NCI-H1105 treated with DMSO at 0.1 percent for 48 hours (cell line): ENCODE measurements around the gene VPS29.
"Not testable (repeated sequence)": the region's sequence is repeated elsewhere in the genome, so short reads cannot be mapped to it uniquely, and the experiment has no call there.

Source experiments
- DNase-seq: peaks from one replicate; lab custom pipeline; 2025; lab: John Stamatoyannopoulos, UW

VPS29 gene

DNA sequence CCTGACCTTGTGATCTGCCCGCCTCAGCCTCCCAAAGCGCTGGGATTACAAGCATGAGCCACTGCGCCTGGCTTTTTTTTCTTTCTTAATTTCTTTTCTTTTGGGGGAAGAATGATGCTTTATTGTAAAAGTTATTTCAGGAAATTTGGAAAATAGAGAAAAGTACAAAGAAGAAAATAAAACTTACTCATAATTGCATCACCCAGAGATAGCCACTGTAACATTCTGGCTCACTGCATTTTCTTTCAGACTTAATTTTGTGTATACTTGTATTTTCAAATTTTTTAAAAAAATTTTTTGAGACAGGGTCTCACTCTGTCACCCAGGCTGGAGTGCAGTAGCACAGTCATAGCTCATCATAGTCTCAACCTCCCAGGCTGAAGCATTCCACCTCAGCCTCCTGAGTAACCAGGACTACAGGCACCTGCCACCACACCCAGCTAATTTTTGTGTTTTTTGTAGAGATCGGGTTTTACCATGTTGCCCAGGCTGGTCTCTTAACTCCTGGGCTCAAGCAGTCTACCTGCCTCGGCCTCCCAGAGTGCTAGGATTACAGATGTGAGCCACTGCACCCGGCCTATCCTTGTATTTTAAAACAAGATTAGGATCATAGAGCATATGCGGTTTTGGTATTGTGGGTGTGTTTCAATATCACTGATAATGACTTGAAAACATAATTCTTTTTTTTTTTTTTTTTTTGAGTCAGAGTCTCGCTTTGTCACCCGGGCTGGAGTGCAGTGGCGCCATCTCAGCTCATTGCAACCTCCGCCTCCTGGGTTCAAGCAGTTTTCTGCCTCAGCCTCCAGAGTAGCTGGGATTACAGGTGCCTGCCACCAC lies 19.2 kb upstream of the VPS29 start:
- DNase-seq: not testable (repeated sequence)

DNA sequence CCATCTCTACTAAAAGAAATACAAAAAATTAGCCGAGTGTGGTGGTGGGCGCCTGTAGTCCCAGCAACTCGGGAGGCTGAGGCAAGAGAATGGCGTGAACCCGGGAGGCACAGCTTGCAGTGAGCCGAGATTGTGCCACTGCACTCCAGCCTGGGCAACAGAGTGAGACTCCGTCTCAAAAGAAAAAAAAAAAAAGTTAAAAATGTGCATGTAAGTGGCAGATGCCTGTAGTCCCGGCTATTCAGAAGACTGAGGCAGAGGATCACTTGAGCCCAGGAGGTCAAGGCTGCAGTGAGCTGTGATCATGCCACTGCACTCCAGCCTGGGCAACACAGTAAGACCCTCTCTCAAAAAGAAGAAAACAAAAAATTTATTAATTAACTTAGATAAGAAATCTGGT lies 16.1 kb upstream of the VPS29 start:
- not testable (repeated sequence) for DNase-seq

DNA sequence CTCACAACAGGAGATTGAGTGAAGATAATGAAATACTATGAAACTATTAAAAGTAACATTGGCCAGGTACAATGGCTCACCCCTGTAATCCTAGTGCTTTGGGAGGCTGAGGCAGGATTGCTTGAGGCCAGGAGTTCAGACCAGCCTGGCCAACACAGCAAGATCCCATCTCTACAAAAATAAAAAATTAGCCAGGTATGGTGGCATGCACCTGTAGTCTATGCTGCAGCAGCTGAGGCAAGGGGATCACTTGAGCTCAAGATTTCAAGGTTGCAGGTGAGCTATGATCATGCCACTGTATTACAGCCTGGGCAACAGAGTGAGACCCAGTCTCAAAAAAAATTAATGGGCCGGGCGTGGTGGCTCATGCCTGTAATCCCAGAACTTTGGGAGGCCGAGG lies 15.1 kb upstream of the VPS29 start:
- DNase-seq: no peak

DNA sequence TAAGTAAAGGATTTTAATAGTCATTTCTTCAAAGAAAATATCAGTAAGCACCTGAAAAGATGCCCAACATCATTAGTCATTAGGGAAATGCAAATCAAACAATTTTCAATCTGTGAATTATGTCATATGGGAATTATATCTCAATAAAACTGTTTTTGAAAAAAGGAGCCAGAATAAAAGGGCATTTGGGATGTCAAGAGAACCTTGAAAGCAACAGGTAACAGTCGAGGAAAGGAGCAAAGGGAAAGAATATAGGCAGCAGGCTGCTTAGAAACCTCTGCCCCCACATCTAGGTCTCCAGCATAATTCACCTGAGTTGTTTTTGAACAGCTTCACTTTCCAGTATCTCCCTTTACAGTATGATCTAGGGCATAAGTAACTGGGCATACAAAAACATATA lies 12.5 kb upstream of the VPS29 start:
- no peak for DNase-seq

DNA sequence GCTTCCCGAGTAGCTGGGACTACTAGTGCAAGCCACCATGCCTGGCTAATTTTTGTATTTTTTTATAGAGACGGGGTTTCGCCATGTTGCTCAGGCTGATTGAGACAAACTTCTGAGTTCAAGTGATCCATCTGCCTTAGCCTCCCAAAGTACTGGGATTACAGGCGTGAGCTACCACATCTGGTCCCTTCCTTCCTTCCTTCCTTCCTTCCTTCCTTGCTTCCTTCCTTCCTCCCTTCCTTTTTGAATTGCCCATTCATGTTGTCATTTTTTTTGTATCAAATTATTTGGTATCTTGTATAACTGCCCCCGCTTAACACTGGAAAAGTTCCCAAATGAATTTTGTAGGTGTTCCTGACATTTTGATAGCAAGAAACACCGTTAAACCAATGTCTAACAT lies 11.9 kb upstream of the VPS29 start:
- DNase-seq: no peak

DNA sequence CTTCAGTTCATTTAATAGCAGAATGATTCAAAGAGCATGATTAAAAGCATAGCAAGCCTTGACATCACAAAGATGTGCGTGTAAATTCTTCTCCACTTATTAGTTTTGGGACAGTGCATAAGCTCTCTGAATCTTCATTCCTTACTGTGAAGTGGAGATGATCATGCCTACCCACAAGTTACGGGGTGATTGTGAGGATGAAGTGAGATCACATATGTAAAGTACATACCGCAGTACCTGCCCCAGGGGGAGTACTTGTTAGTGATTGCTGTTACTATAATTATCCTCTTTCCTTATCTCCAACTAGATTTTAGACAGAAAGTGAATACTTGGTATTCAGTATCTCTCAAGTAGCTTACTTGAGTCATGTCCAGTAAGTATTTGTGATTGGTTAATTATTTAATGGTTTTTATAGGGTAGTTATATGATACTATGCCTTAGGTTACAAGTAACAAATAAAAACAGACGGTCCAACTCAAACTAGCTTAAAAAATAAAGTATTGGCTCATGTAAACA lies 6.2 kb upstream of the VPS29 start:
- DNase-seq: no peak

DNA sequence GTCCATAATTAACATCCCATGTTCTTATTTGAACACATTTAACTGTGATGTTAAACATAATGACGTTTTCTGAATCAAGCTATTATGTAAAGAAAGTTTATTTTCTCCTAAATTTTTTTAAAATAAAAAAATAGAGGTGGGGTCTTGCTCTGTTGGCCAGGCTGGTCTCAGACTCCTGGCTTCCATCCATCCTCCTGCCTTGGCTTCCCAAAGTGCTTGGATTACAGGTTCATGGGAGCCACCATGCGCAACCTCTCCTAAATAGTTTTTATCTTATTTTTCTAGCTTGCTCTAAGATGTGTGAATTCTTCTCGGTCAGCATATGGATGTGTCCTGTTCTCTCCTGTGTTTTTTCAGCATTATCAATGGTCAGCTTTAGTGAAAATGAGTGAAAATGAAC lies 3.4 kb upstream of the VPS29 start:
- DNase-seq: no peak

DNA sequence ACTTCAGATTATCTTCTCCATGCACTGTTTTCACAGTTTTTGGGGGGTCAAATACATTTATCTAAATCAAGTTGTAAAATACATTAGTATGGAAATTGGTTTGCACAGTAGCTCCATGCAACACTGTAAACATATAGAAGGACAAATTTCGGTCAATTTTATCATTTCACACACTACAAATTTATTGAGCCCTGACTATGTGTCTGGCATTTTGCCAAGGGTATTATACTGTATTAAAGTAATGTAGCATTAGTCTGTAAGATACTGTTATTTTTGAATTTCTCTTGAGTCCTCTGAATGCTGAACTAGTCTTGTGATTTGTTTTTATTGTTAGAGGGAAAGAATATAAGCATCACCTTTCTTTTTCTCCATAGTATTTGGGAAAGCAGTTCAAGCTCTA lies 1.5 kb upstream of the VPS29 start:
- no peak for DNase-seq

DNA sequence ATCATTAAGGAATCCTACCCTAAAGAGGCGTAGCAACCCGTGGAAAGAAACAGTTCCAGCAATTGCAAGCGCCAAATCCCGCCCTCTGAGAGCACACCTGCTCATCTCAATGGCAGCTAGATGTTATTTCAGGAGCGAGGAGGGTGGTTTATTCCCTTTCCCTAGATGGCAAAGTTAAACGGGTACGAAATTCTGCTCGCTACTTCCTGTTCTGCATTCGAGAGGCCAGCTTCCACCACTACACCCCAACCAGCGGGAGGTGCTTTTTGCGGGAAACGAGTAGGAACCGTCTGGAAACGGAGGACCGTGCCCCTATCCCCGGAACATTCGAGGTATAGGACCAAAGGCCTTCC lies 536 bp downstream of the VPS29 start:
- DNase-seq: peak; percentile 57

DNA sequence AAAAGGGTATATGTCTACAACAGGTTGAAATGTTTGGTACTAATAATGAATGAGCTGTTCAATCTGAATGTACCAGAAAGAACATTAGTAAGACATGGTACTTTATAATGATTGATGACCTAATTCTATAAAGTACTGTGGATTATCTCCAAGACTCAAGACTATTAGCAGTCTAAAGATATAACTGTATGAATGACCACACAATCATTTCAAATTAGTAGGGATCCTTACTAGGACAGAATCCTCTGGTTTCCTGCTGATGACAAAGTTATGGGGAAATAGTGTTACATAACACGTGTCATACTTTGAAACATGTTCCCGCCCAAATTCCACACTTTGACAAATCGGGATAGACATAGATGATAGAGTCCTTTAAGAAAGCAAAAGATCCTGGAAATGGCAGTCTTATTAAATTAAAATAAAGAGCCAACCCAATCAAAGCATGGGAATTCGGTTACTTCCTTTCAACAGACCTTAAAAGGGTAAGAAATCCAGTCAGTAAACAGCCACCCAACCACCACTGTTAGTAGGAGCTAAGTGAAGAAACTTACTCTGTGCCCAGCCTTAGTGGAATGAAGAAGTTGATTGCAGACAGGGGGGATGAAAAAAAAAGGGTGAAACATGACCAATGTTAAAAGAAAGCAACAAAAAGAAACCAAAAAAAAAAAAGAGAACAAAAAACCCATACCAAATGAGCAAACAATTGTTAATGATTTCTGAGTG lies 2.8 kb downstream of the VPS29 start:
- DNase-seq: no peak

DNA sequence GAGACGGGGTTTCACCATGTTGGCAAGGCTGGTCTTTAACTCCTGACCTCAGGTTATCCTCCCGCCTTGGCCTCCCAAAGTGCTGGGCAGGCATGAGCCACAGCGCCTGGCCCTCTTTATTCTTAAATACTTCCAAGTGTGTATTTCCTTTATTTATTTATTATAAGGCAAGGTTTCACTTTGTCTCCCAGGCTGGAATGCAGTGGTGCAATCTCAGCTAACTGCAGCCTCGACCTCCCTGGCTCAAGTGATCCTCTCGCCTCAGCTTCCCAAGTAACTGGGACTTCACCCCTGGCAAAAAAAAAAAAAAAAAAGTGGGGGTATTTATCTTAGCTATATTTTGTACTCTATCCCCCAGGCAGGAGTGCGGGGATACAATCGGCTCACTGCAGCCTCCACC lies 26.5 kb downstream of the VPS29 start:
- no peak for DNase-seq

DNA sequence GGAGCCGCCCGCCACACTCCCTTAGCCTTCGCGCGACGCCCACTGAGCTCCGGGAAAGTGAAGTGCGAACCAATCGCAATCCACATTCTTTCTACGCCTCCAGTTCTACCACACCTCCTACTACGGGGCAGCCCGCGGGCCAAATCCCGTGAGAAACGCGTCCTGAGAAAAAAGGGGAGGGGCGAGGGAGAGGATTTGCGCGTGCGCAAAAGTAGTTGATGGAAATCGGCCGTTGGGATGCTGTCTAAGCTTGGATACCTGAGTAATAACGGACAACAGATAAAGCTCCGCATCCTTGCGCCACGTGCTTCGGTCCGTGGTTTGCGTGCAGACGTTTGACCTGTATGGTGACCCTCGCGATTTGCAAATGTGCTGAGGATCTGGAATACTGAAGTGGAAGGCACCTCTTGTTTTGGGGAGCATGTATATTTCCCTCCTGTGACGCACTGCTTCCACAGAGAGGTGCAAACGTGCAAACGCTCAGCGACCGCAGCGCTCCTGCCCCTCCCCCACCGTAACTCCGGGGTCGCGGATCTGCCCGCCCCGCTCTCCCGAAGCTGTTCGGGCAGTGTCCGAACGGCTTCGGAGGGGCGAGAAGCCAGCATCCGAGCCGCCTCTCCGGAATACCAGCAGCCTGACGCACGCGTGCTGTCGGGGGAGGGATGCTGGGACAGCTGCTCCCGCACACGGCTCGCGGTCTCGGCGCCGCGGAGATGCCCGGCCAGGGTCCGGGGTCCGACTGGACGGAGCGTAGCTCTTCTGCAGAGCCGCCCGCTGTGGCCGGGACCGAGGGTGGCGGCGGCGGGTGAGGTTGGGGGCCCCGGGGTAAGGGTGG lies 33.5 kb downstream of the VPS29 start, which contains the start of the genes FAM216A and GPN3:
TSS of gene FAM216A (plus strand) at position 632 of the 835 bp plus-strand sequence. CDS start at position 663, 31 bp downstream.
TSS of gene GPN3 (minus strand) at position 44 of the 835 bp plus-strand sequence. CDS start 54 bp downstream, outside the sequence.
- peak; percentile 98 for DNase-seq

DNA sequence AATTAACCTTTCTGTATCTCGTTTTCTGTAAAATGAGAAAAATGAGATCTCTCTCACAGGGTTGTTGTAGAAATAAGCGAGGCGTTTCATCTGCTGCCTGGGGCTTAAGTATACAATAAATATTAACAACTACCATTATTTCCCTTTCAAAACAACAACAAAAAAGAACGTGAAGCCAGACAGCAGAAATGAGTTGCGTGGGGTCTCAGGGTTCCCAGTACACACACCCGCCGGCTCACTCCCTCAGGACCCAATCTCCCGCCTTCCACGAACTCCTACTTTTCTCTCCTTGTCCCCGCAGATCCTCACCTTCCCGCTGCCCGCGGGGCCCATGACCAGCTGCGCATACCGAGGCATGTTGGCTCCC lies 34.1 kb downstream of the VPS29 start:
- DNase-seq: no peak

DNA sequence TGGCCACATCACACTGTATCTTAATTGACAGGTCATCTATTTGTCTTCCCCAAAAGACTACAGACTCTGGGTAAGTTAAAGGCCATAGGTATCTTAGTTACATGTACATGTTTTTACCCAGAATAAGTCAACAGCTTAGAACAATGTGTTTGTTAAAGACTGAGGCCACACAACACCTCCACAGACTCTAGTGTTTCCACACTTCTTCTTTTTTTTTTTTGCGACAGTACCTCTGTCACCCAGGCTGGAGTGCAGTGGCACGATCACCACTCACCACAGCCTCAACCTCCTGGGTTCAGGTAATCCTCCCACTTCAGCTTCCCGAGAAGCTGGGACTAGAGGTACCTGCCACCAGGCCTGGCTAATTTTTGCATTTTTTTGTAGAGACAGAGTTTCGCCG lies 35.1 kb downstream of the VPS29 start:
- no peak for DNase-seq

DNA sequence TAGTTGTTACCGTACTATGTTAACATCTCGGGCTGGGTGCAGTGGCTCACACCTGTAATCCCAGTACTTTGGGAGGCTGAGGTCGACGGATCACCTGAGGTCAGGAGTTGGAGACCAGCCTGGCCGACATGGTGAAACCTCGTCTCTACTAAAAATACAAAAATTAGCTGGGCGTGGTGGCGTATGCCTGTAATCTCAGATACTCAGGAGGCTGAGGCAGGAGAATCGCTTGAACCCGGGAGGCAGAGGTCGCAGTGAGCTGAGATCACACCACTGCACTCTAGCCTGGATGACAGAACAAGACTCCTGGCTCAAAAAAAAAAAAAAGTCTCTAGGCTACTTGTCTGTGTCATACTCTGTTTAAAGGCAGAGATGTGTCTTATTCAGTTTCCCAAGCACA lies 36.1 kb downstream of the VPS29 start:
- DNase-seq: not testable (repeated sequence)

DNA sequence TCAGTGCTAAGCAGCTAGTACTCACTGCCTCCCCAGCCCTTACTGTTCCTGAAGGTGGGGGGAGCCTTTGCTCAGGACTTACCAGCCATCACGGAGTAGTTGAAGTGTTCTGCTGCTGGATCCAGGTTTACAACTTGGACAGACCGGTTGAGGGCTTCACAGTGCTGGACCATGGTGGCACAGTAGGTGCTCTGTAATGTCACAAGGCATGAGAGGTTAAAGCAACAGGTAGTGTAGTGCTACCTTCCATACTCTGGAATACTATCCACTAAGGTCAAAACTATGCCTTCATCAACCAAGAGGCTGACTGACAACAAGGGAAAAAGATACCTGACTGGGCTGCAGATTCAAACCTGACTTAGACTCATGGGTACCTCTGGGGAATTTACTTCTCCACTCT lies 36.9 kb downstream of the VPS29 start:
- no peak for DNase-seq

DNA sequence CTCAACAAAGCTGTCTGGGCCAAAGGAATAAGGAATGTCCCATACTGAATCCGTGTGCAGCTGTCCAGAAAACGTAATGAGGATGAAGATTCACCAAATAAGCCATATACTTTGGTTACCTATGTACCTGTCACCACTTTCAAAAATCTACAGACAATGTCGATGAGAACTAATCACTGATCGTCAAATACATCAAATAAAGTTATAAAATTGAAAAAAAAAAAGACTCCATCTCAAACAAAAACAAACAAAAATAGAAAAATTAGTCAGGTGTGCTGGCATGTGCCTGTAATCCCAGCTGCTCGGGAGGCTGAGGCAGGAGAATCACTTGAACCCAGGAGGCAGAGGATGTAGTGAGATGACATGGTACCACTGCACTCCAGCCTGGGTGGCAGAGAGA lies 40.7 kb downstream of the VPS29 start:
- not testable (repeated sequence) for DNase-seq

DNA sequence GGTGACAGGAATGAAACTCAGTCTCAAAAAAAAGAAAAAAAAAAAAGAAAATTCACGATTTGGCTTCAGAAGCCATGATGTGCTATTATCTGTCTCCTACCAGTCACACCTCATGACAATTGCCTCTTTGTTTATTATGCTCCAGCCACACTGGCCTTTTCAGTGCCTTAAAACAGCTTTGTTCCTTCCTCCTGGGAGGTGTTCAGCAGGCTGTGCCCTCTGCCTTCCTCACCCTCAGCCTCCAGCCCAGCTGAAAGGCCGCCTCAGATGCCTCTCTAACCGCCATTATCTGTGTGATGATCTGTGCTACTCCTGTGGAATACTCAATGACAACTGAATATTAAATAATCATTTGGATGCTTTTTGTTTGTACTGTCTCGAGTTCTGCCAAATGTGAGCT lies 43.2 kb downstream of the VPS29 start:
- no peak for DNase-seq

DNA sequence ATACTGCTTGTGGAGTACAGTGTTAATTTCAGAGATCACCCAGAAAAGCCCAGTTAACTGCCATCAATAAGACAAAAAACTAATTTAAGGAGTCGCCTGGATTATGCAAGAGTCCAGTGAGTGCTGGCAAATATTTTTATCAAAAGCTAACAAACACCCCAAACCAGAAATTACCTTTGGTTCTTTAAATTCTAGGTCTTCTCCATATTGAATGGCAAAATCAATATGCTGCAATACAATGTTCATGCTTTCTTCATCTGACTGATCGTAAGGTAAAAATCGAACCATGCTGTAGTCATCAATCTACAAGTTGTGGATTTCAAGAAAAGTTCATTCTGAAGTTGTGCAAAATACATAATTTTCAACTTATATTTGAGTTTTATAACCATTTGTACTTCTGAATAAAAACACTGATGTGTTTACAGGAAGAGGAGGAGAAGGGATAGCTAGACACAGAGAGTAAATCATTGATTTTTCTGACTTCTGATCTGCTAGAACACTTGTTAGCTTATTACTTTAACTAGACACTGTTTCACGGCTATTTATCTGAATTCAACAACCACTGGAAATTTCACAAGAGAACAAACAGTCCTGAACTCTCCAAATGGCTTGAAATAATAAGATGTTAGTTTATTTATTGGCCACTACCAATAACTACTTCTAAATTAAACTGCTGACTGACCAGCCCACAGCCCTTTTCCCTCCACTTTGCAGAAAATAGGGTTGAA lies 48.2 kb downstream of the VPS29 start:
- no peak for DNase-seq

DNA sequence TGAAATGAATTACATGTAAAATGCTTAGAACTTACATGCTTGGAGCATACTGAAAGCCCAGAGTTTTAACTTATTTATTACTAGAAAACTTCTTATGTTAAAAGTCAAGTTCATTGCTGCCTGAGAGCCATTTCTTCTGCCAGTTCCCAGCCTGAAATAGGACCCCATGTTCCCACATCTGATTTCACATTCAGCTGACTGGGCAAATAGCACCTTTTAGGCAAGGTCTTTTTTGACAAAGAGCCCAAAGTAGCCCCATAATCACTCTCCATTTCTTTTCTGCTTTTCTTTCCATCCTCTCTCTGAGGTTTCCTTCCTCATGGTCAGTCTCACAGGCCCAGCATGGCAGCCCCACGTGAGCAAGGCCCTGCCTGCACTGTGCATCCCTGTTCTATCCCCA lies 50.6 kb downstream of the VPS29 start:
- no peak for DNase-seq

DNA sequence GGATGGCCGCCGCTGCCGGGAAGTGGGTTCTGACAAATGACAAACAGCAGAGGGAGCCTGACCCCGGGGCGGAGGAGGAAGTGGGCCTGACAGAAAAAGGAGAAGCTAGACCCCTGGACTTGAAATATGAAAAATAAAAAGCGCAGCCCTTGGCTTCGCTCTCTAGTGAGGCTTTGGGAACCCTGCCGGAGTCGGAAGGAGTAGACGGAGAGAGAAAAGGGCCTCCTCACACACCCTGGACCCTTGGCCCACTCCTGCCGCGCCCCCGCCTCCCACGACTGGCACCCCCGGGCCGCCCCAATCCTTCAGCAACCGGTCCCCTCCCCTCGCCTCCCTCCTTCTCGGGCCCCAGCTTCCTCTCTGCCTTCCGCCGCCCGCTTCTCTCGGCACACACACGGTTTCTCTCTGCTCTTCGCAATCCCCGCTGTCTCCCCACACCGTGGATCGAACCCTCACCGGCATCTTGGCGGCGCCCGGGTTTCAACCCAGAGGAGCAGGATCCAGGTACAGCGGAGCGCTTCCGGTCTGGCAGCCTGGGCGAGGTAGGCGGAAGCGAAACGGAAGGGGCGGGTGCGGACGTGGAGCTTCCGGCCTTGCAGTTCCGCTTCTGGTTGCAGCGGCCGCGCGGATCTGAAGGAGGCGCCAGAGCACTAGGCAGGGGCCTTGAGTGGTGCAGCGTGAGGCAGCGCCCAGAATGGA lies 52.0 kb downstream of the VPS29 start, which contains the start of gene ARPC3:
TSS of gene ARPC3 (minus strand) at position 539 of the 699 bp plus-strand sequence. CDS start at position 462, 77 bp downstream.
- peak; percentile 93 for DNase-seq
